Stimulated activated CD8-positive, alpha-beta memory T cell treated with anti-CD3 and anti-CD28 coated beads, Interleukin-2, amount 100 ng/mL, for 48 hours (primary cell): ENCODE data around the gene LONP2.
A peak's percentile ranks its signal among the peaks of the same experiment; 100 is the strongest.
"Not testable (repeated sequence)": the region's sequence is repeated elsewhere in the genome, so short reads cannot be mapped to it uniquely, and the experiment has no call there.

Experiments
- DNase-seq, 2 donors: peaks; one replicate each; pipeline ENCODE4 v3.0.0-alpha.2; 2020; ENCODE audit warnings: low read depth in 2 of 2

The LONP2 gene

GRCh38 chr16:48340054-48340453 is 96.0 kb downstream of the LONP2 start:
- no peak for DNase-seq

GRCh38 chr16:48342591-48342990 is 98.5 kb downstream of the LONP2 start:
- no peak for DNase-seq

- DNase-seq, result no peak
Measured at GRCh38 chr16:48347191-48347865, 103.2 kb downstream of the LONP2 start.

- DNase-seq, result no peak
Measured at GRCh38 chr16:48347980-48348379, 103.9 kb downstream of the LONP2 start.

- DNase-seq, result no peak
Measured at GRCh38 chr16:48350736-48351135, 106.6 kb downstream of the LONP2 start.

- DNase-seq, result no peak
Measured at GRCh38 chr16:48352648-48353390, 108.7 kb downstream of the LONP2 start.

GRCh38 chr16:48353565-48354163 is 109.6 kb downstream of the LONP2 start:
- peak in 1 of 2 donors; percentile 24 for DNase-seq

- DNase-seq, result not testable (repeated sequence)
Measured at GRCh38 chr16:48354385-48354784, 110.3 kb downstream of the LONP2 start.

GRCh38 chr16:48354877-48355855 is 111.1 kb downstream of the LONP2 start:
- no peak for DNase-seq

GRCh38 chr16:48356633-48357376 is 112.7 kb downstream of the LONP2 start:
- DNase-seq, result no peak

GRCh38 chr16:48358419-48358818 is 114.3 kb downstream of the LONP2 start:
- DNase-seq, result no peak

GRCh38 chr16:48359983-48360382 is 115.9 kb downstream of the LONP2 start:
- DNase-seq, result no peak

GRCh38 chr16:48361012-48361411 is 116.9 kb downstream of the LONP2 start:
- no peak for DNase-seq

- DNase-seq, result no peak
Measured at GRCh38 chr16:48361540-48362144, 117.5 kb downstream of the LONP2 start.

- DNase-seq, result no peak
Measured at GRCh38 chr16:48365025-48365600, 121.0 kb downstream of the LONP2 start.

- peak; percentile 78 to 80 for DNase-seq
Measured at GRCh38 chr16:48365601-48366164, 121.6 kb downstream of the LONP2 start.

GRCh38 chr16:48366165-48367093 is 122.3 kb downstream of the LONP2 start:
- DNase-seq, result no peak

GRCh38 chr16:48367441-48368049 is 123.4 kb downstream of the LONP2 start:
- DNase-seq, result no peak
